ENCODE measurements around the gene LUC7L. TPM values are rescaled to one million over a fixed set of nuclear protein-coding genes. Genes with fewer than 3 reads are reported as not detected.

Gene LUC7L
- total and polyA plus RNA-seq, 10 of the 15 experiments (the other 5 are each of a cell fraction or from before 2014, with no cell fraction given), result 2.3 to 59.6 (median 44.1) TPM

- Histone ChIP-seq H3K27me3 (replicated peaks in 1 of 2; ENCODE audit: control insufficient read depth in 2 of 2, insufficient read depth in 2 of 2, low read length in 1 of 2) (no peaks in the 10 kb centered on the region), H3K27ac (ENCODE audit: control insufficient read depth, insufficient read depth) (peak overlapping the region; percentile 79), H3K36me3 (ENCODE audit: control insufficient read depth in 2 of 2, insufficient read depth in 2 of 2, low read length in 1 of 2) (peaks cover 0 to 21% of the 10 kb centered on the region in 2 experiments; a peak in 3 of 4 replicates), H2AFZ (ENCODE audit: control insufficient read depth, low read depth, low read length) (peak overlapping the region; percentile 92), H3K9me3 (replicated peaks; ENCODE audit: control insufficient read depth, insufficient read depth, low read length) (no peaks in the 10 kb centered on the region), H3K4me3 (peak overlapping the region; percentile 82), H4K20me1 (ENCODE audit: control insufficient read depth, insufficient read depth) (peaks cover 4% of the 10 kb centered on the region), H3K79me2 (ENCODE audit: control insufficient read depth, insufficient read depth, low read length) (peaks cover 29% of the 10 kb centered on the region), H3K9ac (ENCODE audit: control insufficient read depth, insufficient read depth, low read length) (peak overlapping the region; percentile 96), H3K4me2 (ENCODE audit: control insufficient read depth, insufficient read depth) (peak overlapping the region; percentile 86), H3K4me1 (ENCODE audit: control insufficient read depth, insufficient read depth, low read length) (peaks cover 8% of the 10 kb centered on the region)
- FAIRE-seq (no peak), DNase-seq (ENCODE audit: low read depth, low spot score) (no peak), ATAC-seq (peak; percentile 54)
- SMC1A ChIA-PET (ENCODE audit: uncharacterized antibody, unreplicated experiment), result interaction anchor here (0.6 to 2.4 kb wide), 13 partner anchors 10 to 200 kb away, joined by 3 to 11 read pairs (median 3); no protein-coding TSS in a partner anchor
- CTCF ChIA-PET, result interaction anchor here (0.5 to 3.5 kb wide), 10 partner anchors 12 to 1695 kb away, joined by 3 to 20 read pairs (median 4); partner anchors contain the start of gene MRPL28
- in situ Hi-C loops (cut with MboI), result no loop called here
- RAD21 ChIA-PET (ENCODE audit: unreplicated experiment), result interaction anchor here (0.8 to 3.3 kb wide), 4 partner anchors 25 to 124 kb away, joined by 3 to 19 read pairs (median 8); partner anchors contain the start of gene AXIN1
- no TSS peak for BruUV-seq (replicated peaks)
- 30% methylated on average over 9 of the region's 9 CpGs for WGBS (ENCODE audit: insufficient coverage, insufficient replicate concordance, low lambda C conversion rate, missing lambda C conversion rate)
- POLR2A ChIA-PET, result interaction anchor here (0.8 to 2.8 kb wide), 5 partner anchors 12 to 122 kb away, joined by 3 to 11 read pairs (median 5); no protein-coding TSS in a partner anchor
- intact Hi-C loops (cut with micrococcal nuclease; ENCODE audit: unreplicated experiment), result no loop called here
- TF ChIP-seq, protein P1, sequence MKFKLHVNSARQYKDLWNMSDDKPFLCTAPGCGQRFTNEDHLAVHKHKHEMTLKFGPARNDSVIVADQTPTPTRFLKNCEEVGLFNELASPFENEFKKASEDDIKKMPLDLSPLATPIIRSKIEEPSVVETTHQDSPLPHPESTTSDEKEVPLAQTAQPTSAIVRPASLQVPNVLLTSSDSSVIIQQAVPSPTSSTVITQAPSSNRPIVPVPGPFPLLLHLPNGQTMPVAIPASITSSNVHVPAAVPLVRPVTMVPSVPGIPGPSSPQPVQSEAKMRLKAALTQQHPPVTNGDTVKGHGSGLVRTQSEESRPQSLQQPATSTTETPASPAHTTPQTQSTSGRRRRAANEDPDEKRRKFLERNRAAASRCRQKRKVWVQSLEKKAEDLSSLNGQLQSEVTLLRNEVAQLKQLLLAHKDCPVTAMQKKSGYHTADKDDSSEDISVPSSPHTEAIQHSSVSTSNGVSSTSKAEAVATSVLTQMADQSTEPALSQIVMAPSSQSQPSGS (IDR thresholded peaks at IDR 0.05; ENCODE audit: low read length), result no peak
- no peak for TF ChIP-seq ATF7 (IDR thresholded peaks at IDR 0.05; ENCODE audit: low read depth)
- TF ChIP-seq NR2F1 (conservative IDR thresholded peaks at IDR 0.05), result no peak
- no peak for TF ChIP-seq NR2C2 (IDR thresholded peaks at IDR 0.05; ENCODE audit: borderline replicate concordance, control insufficient read depth, insufficient read length, low read depth)
- TF ChIP-seq SMC3 (IDR thresholded peaks at IDR 0.05; ENCODE audit: borderline replicate concordance, low read length), result no peak
- TF ChIP-seq PML (IDR thresholded peaks at IDR 0.05; ENCODE audit: low read length), result no peak
- TF ChIP-seq PAX8 (IDR thresholded peaks at IDR 0.05), result no peak
- no peak for TF ChIP-seq IRF3 (IDR thresholded peaks at IDR 0.05)
- no peak for TF ChIP-seq ZNF622 (IDR thresholded peaks at IDR 0.05)
- TF ChIP-seq EP300 (IDR thresholded peaks at IDR 0.05; ENCODE audit: borderline replicate concordance in 1 of 2, control insufficient read depth in 1 of 2, low read depth in 2 of 2, low read length in 2 of 2), result no peak
- no peak for TF ChIP-seq ZBTB4 (CRISPR knock-in tag; IDR thresholded peaks at IDR 0.05)
- TF ChIP-seq, protein P2, sequence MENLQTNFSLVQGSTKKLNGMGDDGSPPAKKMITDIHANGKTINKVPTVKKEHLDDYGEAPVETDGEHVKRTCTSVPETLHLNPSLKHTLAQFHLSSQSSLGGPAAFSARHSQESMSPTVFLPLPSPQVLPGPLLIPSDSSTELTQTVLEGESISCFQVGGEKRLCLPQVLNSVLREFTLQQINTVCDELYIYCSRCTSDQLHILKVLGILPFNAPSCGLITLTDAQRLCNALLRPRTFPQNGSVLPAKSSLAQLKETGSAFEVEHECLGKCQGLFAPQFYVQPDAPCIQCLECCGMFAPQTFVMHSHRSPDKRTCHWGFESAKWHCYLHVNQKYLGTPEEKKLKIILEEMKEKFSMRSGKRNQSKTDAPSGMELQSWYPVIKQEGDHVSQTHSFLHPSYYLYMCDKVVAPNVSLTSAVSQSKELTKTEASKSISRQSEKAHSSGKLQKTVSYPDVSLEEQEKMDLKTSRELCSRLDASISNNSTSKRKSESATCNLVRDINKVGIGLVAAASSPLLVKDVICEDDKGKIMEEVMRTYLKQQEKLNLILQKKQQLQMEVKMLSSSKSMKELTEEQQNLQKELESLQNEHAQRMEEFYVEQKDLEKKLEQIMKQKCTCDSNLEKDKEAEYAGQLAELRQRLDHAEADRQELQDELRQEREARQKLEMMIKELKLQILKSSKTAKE (IDR thresholded peaks at IDR 0.05; ENCODE audit: low read depth, poor library complexity, severe bottlenecking), result no peak
- no peak for TF ChIP-seq NFYA (IDR thresholded peaks at IDR 0.05; ENCODE audit: borderline replicate concordance, low read depth, low read length)
- TF ChIP-seq RAD21 (IDR thresholded peaks at IDR 0.05; ENCODE audit: insufficient read depth, low read depth, low read length), result no peak
- TF ChIP-seq POLR2AphosphoS2 (IDR thresholded peaks at IDR 0.05; ENCODE audit: low read depth, low read length), result no peak
Measured at GRCh38 chr16:228151-228851, 948 bp downstream of the LUC7L start.
